ENCODE measurements around the gene TMEM178A.

DNA sequence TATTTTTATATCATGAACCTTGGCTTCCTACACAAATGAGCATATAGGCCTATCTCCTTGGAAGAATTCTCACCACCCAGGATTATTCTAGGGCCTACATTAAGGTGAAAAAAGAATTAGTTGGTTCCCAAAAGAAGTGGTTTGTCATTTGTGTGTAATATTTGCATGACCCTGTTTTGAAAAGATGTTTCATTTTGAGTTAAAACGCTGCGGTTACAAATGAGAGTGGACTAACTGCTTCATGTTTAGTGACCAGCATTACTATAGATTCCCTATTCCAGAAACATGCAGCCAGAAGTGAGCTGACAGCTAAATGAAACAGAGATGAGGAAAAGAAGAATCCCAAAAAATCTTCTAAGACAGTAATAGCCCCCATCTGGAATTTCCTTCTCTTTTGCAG lies 44.1 kb upstream of the TMEM178A start:
- TF ChIP-seq POLR2AphosphoS5 (IDR thresholded peaks at IDR 0.05) (no peak), POLR2A (IDR thresholded peaks at IDR 0.05) (no peak), EP300 (IDR thresholded peaks at IDR 0.05) (no peak)
- TF ChIP-seq, protein P1, sequence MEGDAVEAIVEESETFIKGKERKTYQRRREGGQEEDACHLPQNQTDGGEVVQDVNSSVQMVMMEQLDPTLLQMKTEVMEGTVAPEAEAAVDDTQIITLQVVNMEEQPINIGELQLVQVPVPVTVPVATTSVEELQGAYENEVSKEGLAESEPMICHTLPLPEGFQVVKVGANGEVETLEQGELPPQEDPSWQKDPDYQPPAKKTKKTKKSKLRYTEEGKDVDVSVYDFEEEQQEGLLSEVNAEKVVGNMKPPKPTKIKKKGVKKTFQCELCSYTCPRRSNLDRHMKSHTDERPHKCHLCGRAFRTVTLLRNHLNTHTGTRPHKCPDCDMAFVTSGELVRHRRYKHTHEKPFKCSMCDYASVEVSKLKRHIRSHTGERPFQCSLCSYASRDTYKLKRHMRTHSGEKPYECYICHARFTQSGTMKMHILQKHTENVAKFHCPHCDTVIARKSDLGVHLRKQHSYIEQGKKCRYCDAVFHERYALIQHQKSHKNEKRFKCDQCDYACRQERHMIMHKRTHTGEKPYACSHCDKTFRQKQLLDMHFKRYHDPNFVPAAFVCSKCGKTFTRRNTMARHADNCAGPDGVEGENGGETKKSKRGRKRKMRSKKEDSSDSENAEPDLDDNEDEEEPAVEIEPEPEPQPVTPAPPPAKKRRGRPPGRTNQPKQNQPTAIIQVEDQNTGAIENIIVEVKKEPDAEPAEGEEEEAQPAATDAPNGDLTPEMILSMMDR (IDR thresholded peaks at IDR 0.05), result no peak

Measured in sigmoid colon (tissue), 4 donors.